SH-SY5Y (cell line): ENCODE data around the gene EML1.

ENCODE experiments used
- GATA2 ChIP-seq: IDR thresholded peaks from 2 replicates; pipeline ENCODE4 v1.6.1; 2011; ENCODE audit warnings: mild to moderate bottlenecking, low read depth, low read length
- GATA3 ChIP-seq: IDR thresholded peaks from 2 replicates; pipeline ENCODE4 v1.6.1; 2011; ENCODE audit warnings: low read depth, mild to moderate bottlenecking, low read length, moderate library complexity

- TF ChIP-seq GATA2 (no peak), GATA3 (no peak)
Observed at GRCh38 chr14:99779751-99780150, 13.5 kb upstream of the EML1 start.
